IMR-90 (cell line): Measurements from ENCODE around the gene ACSL1. TPM values are rescaled to one million over a fixed set of nuclear protein-coding genes. Genes with fewer than 3 reads are reported as not detected.

Source experiments
- ATAC-seq: fragments of 200-7000 bp; cut with Tn5 transposase; 2 replicates; pipeline ENCODE4 v1.9.1; 2020; ENCODE audit warnings: low read depth, mild to moderate bottlenecking, moderate library complexity
- BruUV-seq: library from RNA; stranded (reverse); fragments of 400-500 nt; replicated peaks from 2 replicates; lab custom pipeline; 2021; lab: Mats Ljungman, UMichigan
- CTCF ChIA-PET: fragments of 300-600 bp; formaldehyde crosslinking; extraction: SDS; loops from one replicate; lab custom pipeline; 2021; ENCODE audit warnings: antibody characterized with exemption; lab: Yijun Ruan, JAX
- POLR2A ChIA-PET: fragments of 300-600 bp; sonication (Branson Sonifier 250); formaldehyde crosslinking; loops from one replicate; lab custom pipeline; 2022; ENCODE audit warnings: antibody characterized with exemption; ENCODE audit not compliant: unreplicated experiment; lab: Charles Lee
- DNase-seq: peaks from one replicate; pipeline ENCODE4 v3.0.0; 2013
- H2AFZ ChIP-seq: replicated peaks from 2 replicates; pipeline ENCODE3; 2013; ENCODE audit warnings: low read length, mild to moderate bottlenecking; ENCODE audit not compliant: poor library complexity
- H2AK5ac ChIP-seq: 2 replicates; pipeline ENCODE4 v1.6.1; 2013; ENCODE audit warnings: low read depth, low read length, inconsistent platforms
- H2AK9ac ChIP-seq: replicated peaks from 2 replicates; pipeline ENCODE3; 2013; ENCODE audit warnings: mild to moderate bottlenecking, low read depth, low read length, moderate library complexity; ENCODE audit not compliant: poor library complexity
- H2BK120ac ChIP-seq: 2 replicates; pipeline ENCODE4 v1.6.1; 2013; ENCODE audit warnings: low read depth, low read length, inconsistent platforms
- H2BK15ac ChIP-seq: 3 replicates; pipeline ENCODE4 v1.6.1; 2013; ENCODE audit warnings: low read depth, low read length, inconsistent platforms
- H2BK20ac ChIP-seq: 2 replicates; pipeline ENCODE4 v1.6.1; 2013; ENCODE audit warnings: low read depth, mild to moderate bottlenecking, inconsistent platforms, low read length, moderate library complexity
- H2BK5ac ChIP-seq: 2 replicates; pipeline ENCODE4 v1.6.1; 2013; ENCODE audit warnings: mild to moderate bottlenecking, low read depth, low read length, inconsistent platforms; ENCODE audit not compliant: poor library complexity, severe bottlenecking
- H3K14ac ChIP-seq: replicated peaks from 2 replicates; pipeline ENCODE4 v1.6.1; 2013; ENCODE audit warnings: low read depth, low read length, inconsistent platforms
- H3K18ac ChIP-seq: 2 replicates; pipeline ENCODE4 v1.6.1; 2013; ENCODE audit warnings: low read depth, low read length, control low read depth
- H3K23ac ChIP-seq: 2 replicates; pipeline ENCODE4 v1.6.1; 2013; ENCODE audit warnings: low read depth, low read length, inconsistent platforms
- H3K27ac ChIP-seq: 2 replicates; pipeline ENCODE4 v1.5.1; 2013; ENCODE audit warnings: mild to moderate bottlenecking, control low read depth, low read length; ENCODE audit not compliant: insufficient read depth
- H3K27me3 ChIP-seq: 2 replicates; pipeline ENCODE4 v1.6.1; 2013; ENCODE audit warnings: low read length; ENCODE audit not compliant: control insufficient read depth, insufficient read depth
- H3K36me3 ChIP-seq: 2 replicates; pipeline ENCODE4 v1.6.1; 2013; ENCODE audit warnings: low read length, mixed read lengths; ENCODE audit not compliant: control insufficient read depth, insufficient read depth
- H3K4ac ChIP-seq: 2 replicates; pipeline ENCODE4 v1.6.1; 2013; ENCODE audit warnings: low read depth, low read length, inconsistent platforms
- H3K4me1 ChIP-seq: 2 replicates; pipeline ENCODE4 v1.6.1; 2013; ENCODE audit warnings: low read length, mixed read lengths; ENCODE audit not compliant: control insufficient read depth, insufficient read depth
- H3K4me2 ChIP-seq: 2 replicates; pipeline ENCODE4 v1.6.1; 2013; ENCODE audit warnings: low read depth, mild to moderate bottlenecking, control low read depth, low read length, moderate library complexity
- H3K4me3 ChIP-seq: 2 replicates; pipeline ENCODE4 v1.5.1; 2013; ENCODE audit warnings: low read depth, mild to moderate bottlenecking, control low read depth, low read length, moderate library complexity; ENCODE audit not compliant: insufficient read depth
- H3K56ac ChIP-seq: 2 replicates; pipeline ENCODE4 v1.6.1; 2013; ENCODE audit warnings: low read length, inconsistent platforms; ENCODE audit not compliant: insufficient read depth; ENCODE audit errors: extremely low read depth
- H3K79me1 ChIP-seq, 2 experiments: 2 replicates each; pipeline ENCODE4 v1.6.1; 2013; ENCODE audit warnings: low read length in 2 of 2, inconsistent platforms in 1 of 2, low read depth in 1 of 2
- H3K9ac ChIP-seq: 2 replicates; pipeline ENCODE4 v1.6.1; 2013; ENCODE audit warnings: low read depth, low read length, control low read depth
- H3K9me1 ChIP-seq: 2 replicates; pipeline ENCODE4 v1.6.1; 2013; ENCODE audit warnings: low read length, inconsistent platforms; ENCODE audit not compliant: insufficient read depth
- H3K9me3 ChIP-seq: 2 replicates; pipeline ENCODE4 v1.6.1; 2013; ENCODE audit warnings: low read length; ENCODE audit not compliant: control insufficient read depth, insufficient read depth
- H4K20me1 ChIP-seq: 2 replicates; pipeline ENCODE4 v1.6.1; 2013; ENCODE audit warnings: low read length, inconsistent platforms; ENCODE audit not compliant: insufficient read depth
- H4K5ac ChIP-seq: 2 replicates; pipeline ENCODE4 v1.6.1; 2013; ENCODE audit warnings: mild to moderate bottlenecking, low read depth, low read length, control low read depth
- H4K8ac ChIP-seq, 2 experiments: 2 replicates each; pipeline ENCODE4 v1.6.1; 2013; ENCODE audit warnings: low read depth in 2 of 2, low read length in 2 of 2, control low read depth in 1 of 2, inconsistent platforms in 1 of 2
- H4K91ac ChIP-seq: 2 replicates; pipeline ENCODE4 v1.6.1; 2013; ENCODE audit warnings: low read depth, low read length, inconsistent platforms; ENCODE audit not compliant: insufficient read depth
- CEBPB ChIP-seq: IDR thresholded peaks from 2 replicates; pipeline ENCODE4 v1.6.1; 2012; ENCODE audit warnings: low read depth, low read length, improper control_type of control experiment
- RCOR1 ChIP-seq: IDR thresholded peaks from 2 replicates; pipeline ENCODE4 v1.6.1; 2012; ENCODE audit warnings: mild to moderate bottlenecking, low read length, improper control_type of control experiment; ENCODE audit not compliant: insufficient replicate concordance
- WGBS, 2 experiments: methylation state at CpG; one replicate each; pipeline versions ENCODE4 v1.1.5 to v1.1.7; 2013; ENCODE audit warnings: missing lambda C conversion rate in 2 of 2; ENCODE audit not compliant: insufficient read length in 1 of 2; ENCODE audit errors: extremely low coverage in 2 of 2; 5-methylcytosine and 5-hydroxymethylcytosine counted together
- dilution Hi-C: fragments of 300-500 bp; cut with HindIII; formaldehyde crosslinking; loops from one replicate; pipeline ENCODE4 v1.14.3; 2018; ENCODE audit warnings: low sequenced_read_pairs; ENCODE audit not compliant: unreplicated experiment
- in situ Hi-C: fragments of 300-500 bp; cut with MboI; formaldehyde crosslinking; loops from 3 replicates; pipeline ENCODE4 v1.14.3; 2019; ENCODE audit warnings: low sequenced_read_pairs, inconsistent platforms, mixed read lengths
- intact Hi-C: fragments of 100-400 bp; cut with micrococcal nuclease; formaldehyde crosslinking; loops from 2 replicates; pipeline ENCODE4 v1.10.0; 2022
- polyA plus RNA-seq, 3 experiments: library from polyadenylated mRNA; depleted of rRNA; stranded (reverse); fragments of >200 nt; gene quantifications; 2 replicates each; pipeline ENCODE4 v1.2.3, GENCODE V29; 2012; ENCODE audit warnings: low replicate concordance in 1 of 3
- total RNA-seq: library from RNA; depleted of rRNA; stranded (reverse); fragments of >200 nt; gene quantifications from 2 replicates; pipeline ENCODE4 v1.2.3, GENCODE V29; 2012
- TF ChIP-seq, protein P1 (sequence below): fragments of 150-350 bp; IDR thresholded peaks from 2 replicates; pipeline ENCODE4 v1.6.1; 2016; ENCODE audit warnings: low read depth, mild to moderate bottlenecking, low read length, moderate library complexity, borderline replicate concordance
- TF ChIP-seq, protein P2 (sequence below): conservative IDR thresholded peaks from 2 replicates; pipeline ENCODE4 v1.5.1; 2012; ENCODE audit warnings: mild to moderate bottlenecking, low read depth, low read length, improper control_type of control experiment

The ACSL1 gene
- total and polyA plus RNA-seq, 2 of the 4 experiments (the other 2 are of a cell fraction) = 14.4 to 26.0 TPM

DNA sequence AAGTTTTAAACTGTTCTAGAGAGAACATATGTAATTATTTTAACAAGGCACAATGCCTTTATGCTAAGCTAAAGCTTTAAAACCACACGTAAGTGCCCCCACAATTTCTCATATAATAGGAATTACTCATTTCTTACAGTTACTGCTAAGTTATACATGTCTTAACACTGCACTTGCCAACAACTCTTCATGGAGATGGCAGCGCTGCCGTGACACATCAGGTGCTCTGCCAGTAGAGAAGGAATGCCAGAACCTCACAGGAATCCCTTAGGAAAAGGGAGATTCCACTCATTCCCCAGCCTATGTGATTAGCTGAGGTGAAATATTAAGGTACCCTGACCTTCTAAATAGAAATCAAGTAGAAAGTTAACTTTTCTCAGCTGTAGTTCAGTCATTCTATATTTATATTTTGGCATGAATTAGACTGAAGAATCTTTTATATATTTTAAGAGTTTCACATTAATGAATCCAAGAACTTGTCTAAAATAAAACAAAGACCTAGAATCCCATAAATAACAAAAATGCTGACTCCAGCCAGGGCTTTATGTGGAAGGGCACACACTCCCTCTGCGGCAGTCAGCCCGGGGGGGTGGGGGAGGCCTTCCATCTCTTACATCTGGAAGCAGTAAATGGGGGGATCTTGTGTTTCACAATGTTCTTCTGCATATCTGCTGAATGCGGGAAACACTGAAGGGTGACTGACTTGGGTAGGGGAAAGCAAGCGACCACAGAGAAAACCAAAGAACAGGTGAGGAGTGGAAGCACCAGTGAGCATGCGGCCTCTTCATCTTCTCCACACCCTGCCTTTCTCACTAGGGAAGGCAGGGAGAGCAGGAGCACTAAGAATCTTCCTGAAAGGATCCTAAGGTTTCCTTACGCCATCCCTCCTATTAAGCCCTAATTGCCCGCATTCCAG lies 23.7 kb downstream of the ACSL1 start:
- Histone ChIP-seq H3K27ac (no peak overlapping the region), H2BK5ac (no peak overlapping the region), H4K5ac (no peak overlapping the region), H3K14ac (no peak overlapping the region), H3K9me1 (no peaks in the 10 kb centered on the region; the same call in 1 of the 2 replicates), H3K4me3 (no peak overlapping the region), H2AK9ac (no peak overlapping the region), H3K4ac (no peak overlapping the region), H2AK5ac (no peak overlapping the region), H3K56ac (no peak overlapping the region), H3K36me3 (peaks cover 1% of the 10 kb centered on the region; the same call in 1 of the 2 replicates), H2BK15ac (no peak overlapping the region), H4K20me1 (peaks cover 4% of the 10 kb centered on the region; the same call in 1 of the 2 replicates), H2BK120ac (no peak overlapping the region), H3K4me2 (no peak overlapping the region), H3K79me1 (peaks cover 6 to 16% of the 10 kb centered on the region in 2 experiments; a peak in 1 of 4 replicates), H3K9ac (no peak overlapping the region), H3K4me1 (no peaks in the 10 kb centered on the region), H2AFZ (no peak overlapping the region), H2BK20ac (no peak overlapping the region), H4K8ac (no peak overlapping the region), H4K91ac (no peak overlapping the region), H3K18ac (no peak overlapping the region), H3K9me3 (no peaks in the 10 kb centered on the region), H3K27me3 (no peaks in the 10 kb centered on the region), H3K23ac (no peak overlapping the region)
- dilution Hi-C loops (no loop called here), in situ Hi-C loops (no loop called here), intact Hi-C loops (no loop called here)
- 80% methylated on average over 2 of the region's 10 CpGs; no CpG with 5 or more reads in 1 of the 2 experiments for WGBS, 2 experiments
- ChIA-PET CTCF (no interaction called here), POLR2A (no interaction called here)
- DNase-seq = peak; percentile 42
- TF ChIP-seq RCOR1 (no peak), CEBPB (no peak)
- TF ChIP-seq, protein P1, sequence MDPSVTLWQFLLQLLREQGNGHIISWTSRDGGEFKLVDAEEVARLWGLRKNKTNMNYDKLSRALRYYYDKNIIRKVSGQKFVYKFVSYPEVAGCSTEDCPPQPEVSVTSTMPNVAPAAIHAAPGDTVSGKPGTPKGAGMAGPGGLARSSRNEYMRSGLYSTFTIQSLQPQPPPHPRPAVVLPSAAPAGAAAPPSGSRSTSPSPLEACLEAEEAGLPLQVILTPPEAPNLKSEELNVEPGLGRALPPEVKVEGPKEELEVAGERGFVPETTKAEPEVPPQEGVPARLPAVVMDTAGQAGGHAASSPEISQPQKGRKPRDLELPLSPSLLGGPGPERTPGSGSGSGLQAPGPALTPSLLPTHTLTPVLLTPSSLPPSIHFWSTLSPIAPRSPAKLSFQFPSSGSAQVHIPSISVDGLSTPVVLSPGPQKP = no peak
- TF ChIP-seq, protein P2, sequence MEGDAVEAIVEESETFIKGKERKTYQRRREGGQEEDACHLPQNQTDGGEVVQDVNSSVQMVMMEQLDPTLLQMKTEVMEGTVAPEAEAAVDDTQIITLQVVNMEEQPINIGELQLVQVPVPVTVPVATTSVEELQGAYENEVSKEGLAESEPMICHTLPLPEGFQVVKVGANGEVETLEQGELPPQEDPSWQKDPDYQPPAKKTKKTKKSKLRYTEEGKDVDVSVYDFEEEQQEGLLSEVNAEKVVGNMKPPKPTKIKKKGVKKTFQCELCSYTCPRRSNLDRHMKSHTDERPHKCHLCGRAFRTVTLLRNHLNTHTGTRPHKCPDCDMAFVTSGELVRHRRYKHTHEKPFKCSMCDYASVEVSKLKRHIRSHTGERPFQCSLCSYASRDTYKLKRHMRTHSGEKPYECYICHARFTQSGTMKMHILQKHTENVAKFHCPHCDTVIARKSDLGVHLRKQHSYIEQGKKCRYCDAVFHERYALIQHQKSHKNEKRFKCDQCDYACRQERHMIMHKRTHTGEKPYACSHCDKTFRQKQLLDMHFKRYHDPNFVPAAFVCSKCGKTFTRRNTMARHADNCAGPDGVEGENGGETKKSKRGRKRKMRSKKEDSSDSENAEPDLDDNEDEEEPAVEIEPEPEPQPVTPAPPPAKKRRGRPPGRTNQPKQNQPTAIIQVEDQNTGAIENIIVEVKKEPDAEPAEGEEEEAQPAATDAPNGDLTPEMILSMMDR = no peak
- no TSS peak for BruUV-seq
- ATAC-seq = peak; percentile 21; the same call in 1 of the 2 replicates
